Stimulated activated CD4-positive, alpha-beta T cell treated with anti-CD3 and anti-CD28 coated beads, Interleukin-4, amount 100 ng/mL, for 4 hours (primary cell): ENCODE results near the gene CLEC14A.

Experiments used
- DNase-seq, 2 experiments: peaks; one replicate each; pipeline ENCODE4 v3.0.0-alpha.2; 2020

CLEC14A gene

DNA sequence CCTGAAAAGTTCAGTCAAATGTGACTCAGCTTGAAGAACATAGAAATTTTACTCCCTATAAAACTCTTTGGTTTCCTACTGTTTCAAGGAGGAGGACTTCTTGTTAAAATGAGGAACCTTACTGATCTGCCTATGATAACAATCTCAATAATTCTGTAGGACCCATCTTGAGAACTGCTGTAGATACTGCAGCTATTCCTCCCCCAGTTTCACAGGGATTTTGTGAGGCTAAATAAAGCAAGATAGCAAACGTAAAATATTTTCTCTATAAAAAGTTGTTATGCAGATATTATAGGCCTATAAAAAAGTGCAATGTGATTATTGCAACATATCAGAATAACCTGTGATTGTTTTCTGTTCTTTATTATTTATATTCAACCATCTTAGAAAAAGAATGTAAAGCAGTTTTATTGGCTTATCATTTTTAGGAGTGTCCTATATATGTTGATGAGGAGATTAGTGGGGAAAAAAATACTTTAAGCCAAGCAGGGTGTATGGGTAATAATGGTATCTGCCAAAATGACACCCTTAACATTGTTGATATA, 12.1 kb downstream of the CLEC14A start:
- DNase-seq, result no peak

DNA sequence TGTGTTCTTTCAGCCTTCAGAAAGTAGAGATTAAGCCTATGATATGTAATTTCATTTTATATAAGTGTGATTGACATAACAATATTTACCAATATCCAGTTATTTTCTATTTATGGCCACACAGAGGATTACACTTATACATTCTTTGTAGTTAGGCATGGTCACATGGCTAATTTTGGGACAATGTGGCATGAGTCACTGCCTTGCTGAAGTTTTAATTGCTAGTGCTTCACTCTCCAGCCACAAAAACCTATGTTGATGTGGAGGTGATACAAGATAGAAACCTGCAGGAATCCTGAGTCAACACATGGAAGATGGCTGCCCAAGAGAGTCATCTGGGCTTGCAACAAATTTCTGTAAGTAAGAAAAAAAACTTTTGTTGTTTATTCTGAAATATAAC, 17.0 kb downstream of the CLEC14A start:
- no peak for DNase-seq

DNA sequence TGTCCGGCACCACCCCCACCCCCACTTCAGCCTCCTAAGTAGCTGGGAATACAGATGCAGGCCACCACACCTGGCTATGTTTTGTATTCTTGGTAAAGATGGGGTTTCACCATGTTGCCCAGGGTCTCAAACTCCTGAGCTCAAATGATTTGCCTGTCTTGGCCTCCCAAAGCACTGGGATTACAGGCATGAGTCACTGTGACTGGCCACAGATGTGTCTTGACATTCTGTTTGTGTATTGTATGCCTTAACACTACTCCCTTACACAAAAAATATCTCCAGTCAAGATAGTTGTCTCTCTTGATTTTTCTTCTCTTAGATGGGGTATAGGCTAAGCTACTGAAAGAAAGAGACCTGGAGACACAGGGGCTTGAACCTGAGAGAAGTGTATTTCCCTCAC, 17.6 kb downstream of the CLEC14A start:
- no peak for DNase-seq

DNA sequence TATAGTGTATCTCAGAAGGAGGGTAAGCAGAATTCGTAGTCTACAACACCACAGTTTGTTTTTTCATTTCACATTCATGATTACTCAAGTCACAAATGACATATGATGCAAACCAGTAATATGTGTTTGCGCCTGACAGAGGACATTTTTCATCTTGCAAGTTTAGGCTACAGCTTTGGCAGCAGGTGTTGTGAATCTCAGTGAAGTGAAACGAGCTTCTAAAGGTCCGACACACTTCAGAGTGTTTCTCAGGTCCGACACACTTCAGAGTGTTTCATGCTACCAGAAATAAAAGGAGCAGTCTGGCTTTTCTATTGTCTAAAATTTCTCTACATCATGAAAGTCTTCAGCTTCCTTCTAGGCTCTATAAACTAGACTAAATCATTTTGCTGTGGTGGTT, 22.7 kb downstream of the CLEC14A start:
- DNase-seq, result no peak

DNA sequence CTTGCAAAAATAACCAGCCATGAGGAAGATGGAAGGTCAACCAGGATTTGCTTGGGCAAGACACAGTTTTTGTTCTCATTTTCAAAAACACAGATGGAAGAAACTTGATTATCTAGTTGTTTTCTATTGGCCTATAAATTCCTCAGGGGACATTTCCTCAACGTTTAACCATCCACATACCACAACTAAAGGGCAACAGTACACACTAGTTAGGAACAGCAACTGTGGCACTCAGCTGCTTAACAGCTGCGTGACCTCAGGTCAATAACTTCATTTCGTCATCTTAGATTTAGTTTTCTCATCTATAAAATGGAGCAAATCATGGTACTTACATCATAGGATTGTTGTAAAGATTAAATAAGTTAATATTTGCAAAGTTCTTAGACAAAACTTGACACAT, 29.5 kb downstream of the CLEC14A start:
- no peak for DNase-seq

DNA sequence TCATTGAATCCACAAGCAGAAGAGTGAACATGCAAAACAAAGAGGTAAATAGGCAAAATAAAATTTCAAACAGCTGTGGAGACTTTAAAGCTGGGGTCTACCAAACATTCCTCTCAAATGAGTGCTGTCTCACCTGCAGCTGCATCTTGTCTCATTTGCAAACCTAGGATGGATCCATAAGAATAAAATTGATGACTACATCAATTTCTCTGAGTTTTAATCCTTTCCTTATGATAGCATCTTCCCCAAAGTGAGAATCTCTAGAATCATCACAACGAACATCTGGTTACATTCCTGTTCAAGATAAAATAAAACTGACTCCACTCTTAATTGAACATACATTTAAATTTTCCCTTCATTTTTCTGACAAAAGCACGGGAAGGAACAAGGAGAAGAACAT, 29.9 kb downstream of the CLEC14A start:
- no peak for DNase-seq

DNA sequence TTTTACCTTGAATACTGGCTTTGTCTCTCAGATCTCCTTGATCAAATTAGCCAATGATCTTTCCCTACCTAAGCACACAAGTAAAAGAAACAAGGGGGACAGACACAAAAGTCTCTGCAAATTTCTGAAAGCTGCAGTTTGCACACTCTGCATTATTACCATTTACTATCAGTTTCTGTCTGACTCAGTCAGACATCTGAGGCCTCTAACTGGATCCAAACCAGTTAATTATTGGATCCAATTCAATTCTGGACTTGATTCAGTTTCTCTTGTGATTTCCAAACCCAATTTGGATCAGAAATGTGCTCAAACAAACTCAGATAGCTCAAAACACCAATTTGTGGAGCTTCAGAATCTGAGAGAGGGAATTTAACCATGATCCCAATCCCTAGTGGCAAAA, 31.6 kb downstream of the CLEC14A start:
- DNase-seq, result no peak

DNA sequence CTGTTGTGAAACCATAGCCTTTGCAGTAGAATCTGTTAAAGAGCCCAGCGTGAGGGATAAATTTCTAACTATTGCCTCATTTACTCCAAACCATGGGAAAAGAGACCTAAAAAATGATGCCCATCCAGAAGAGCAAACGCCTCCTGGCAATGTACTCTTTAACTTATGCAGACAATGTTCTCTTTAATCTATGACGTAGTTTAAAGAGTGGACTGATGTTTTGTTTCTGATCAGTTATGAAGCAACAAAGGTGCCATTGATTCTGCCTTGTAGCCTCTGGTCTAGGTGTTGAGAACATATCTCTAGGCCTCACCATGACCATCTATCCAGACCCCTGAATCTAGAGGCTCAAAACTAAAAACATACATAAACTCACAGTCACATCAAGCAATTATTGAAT, 34.8 kb downstream of the CLEC14A start:
- no peak for DNase-seq

DNA sequence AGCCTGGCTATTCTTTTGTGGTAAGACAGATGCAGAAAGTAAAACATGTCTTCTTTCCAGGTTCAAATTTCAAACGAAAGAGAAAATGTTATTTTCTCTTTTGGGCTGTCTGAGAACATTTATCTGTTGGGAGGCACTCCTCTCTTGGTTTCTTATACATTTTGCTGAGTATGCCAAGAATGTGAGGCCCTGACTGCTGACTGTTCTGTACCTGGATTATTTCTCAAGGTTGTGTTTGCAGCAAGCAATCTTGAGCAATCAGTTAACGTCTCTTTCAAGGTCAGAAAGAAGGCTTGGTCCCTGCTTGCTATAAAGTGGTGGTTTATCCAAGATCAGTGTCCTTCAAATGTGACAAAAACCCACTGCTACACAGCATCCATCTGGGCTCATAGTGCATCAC, 38.3 kb downstream of the CLEC14A start:
- DNase-seq, result no peak

DNA sequence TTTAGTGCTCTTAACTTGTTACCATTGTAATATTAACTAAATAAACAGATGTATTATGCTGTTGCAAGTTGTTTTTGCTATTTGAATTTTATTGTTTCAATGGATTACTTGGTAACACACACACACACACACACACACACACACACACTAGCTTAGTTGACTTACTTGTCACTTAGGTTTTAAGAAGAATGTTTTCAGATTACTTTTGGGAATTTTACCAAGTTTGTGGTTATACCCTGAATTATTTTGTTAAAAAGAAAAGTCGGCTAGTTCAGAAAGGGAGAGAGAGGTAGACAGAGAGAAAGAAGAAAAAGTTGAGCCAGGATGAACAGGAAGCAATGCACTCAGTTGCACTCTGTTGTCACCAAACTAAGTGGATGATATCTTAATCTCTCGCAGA, 42.9 kb downstream of the CLEC14A start:
- no peak for DNase-seq

DNA sequence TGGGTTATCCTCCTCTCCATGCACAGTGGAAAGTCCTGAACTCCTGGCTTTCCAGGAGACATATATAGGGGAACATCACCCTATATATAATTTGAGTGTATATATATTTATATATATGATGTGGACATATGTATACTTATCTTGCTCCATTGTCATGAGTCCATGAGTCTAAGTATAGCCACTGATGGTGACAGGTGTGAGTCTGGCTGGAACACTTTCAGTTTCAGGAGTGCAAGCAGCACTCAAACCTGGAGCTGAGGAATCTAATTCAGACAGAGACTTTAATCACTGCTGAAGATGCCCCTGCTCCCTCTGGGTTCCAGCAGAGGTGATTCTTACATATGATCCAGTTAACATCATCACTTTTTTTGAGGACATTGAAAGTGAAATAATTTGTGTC, 43.8 kb downstream of the CLEC14A start:
- DNase-seq, result no peak

DNA sequence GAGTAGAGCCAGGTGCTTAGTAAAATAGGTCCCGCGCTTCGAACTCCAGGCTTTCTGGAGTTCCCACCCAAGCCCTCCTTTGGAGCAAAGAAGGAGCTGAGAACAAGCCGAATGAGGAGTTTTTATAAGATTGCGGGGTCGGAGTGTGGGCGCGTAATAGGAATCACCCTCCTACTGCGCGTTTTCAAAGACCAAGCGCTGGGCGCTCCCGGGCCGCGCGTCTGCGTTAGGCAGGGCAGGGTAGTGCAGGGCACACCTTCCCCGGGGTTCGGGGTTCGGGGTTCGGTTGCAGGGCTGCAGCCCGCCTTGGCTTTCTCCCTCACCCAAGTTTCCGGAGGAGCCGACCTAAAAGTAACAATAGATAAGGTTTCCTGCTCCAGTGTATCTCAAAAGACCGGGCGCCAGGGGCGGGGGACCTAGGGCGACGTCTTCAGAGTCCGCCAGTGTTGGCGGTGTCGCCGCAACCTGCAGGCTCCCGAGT, 44.6 kb downstream of the CLEC14A start:
- no peak for DNase-seq

DNA sequence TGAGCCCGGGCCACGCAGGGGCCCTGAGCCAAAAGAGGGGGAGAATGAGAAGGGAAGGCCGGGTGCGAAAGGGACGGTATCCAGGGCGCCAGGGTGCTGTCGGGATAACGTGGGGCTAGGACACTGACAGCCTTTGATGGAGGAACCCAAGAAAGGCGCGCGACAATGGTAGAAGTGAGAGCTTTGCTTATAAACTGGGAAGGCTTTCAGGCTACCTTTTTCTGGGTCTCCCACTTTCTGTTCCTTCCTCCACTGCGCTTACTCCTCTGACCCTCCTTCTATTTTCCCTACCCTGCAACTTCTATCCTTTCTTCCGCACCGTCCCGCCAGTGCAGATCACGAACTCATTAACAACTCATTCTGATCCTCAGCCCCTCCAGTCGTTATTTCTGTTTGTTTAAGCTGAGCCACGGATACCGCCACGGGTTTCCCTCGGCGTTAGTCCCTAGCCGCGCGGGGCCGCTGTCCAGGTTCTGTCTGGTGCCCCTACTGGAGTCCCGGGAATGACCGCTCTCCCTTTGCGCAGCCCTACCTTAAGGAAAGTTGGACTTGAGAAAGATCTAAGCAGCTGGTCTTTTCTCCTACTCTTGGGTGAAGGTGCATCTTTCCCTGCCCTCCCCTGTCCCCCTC, 45.2 kb downstream of the CLEC14A start:
- no peak for DNase-seq

DNA sequence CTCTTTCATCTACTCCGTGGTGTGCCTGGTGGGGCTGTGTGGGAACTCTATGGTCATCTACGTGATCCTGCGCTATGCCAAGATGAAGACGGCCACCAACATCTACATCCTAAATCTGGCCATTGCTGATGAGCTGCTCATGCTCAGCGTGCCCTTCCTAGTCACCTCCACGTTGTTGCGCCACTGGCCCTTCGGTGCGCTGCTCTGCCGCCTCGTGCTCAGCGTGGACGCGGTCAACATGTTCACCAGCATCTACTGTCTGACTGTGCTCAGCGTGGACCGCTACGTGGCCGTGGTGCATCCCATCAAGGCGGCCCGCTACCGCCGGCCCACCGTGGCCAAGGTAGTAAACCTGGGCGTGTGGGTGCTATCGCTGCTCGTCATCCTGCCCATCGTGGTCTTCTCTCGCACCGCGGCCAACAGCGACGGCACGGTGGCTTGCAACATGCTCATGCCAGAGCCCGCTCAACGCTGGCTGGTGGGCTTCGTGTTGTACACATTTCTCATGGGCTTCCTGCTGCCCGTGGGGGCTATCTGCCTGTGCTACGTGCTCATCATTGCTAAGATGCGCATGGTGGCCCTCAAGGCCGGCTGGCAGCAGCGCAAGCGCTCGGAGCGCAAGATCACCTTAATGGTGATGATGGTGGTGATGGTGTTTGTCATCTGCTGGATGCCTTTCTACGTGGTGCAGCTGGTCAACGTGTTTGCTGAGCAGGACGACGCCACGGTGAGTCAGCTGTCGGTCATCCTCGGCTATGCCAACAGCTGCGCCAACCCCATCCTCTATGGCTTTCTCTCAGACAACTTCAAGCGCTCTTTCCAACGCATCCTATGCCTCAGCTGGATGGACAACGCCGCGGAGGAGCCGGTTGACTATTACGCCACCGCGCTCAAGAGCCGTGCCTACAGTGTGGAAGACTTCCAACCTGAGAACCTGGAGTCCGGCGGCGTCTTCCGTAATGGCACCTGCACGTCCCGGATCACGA, 46.0 kb downstream of the CLEC14A start:
- DNase-seq, result no peak

DNA sequence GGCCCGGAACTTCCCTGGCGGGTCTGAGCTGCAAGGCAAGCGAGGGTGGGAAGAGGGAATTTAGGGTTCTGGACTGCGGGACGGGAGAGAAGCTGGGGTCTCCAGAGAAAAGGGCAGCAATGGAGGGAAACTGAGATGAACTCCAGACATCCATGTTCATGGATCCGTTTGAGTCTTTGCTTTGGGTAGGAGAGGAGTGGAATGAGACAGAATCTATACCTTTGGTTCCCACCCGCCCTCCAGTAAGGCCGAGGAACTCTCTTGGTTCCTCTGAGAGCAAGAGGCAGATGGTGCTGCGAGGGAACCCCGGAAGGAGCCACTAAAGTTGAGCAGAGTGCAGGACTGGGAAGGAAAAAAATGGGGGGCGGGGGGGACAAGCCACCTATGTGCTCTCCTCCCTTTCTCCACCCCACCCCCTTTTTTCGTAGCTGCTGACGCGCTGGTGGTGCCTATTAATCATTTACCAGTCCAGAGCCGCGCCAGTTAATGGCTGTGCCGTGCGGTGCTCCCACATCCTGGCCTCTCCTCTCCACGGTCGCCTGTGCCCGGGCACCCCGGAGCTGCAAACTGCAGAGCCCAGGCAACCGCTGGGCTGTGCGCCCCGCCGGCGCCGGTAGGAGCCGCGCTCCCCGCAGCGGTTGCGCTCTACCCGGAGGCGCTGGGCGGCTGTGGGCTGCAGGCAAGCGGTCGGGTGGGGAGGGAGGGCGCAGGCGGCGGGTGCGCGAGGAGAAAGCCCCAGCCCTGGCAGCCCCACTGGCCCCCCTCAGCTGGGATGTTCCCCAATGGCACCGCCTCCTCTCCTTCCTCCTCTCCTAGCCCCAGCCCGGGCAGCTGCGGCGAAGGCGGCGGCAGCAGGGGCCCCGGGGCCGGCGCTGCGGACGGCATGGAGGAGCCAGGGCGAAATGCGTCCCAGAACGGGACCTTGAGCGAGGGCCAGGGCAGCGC, 47.0 kb downstream of the CLEC14A start:
- DNase-seq, result no peak

DNA sequence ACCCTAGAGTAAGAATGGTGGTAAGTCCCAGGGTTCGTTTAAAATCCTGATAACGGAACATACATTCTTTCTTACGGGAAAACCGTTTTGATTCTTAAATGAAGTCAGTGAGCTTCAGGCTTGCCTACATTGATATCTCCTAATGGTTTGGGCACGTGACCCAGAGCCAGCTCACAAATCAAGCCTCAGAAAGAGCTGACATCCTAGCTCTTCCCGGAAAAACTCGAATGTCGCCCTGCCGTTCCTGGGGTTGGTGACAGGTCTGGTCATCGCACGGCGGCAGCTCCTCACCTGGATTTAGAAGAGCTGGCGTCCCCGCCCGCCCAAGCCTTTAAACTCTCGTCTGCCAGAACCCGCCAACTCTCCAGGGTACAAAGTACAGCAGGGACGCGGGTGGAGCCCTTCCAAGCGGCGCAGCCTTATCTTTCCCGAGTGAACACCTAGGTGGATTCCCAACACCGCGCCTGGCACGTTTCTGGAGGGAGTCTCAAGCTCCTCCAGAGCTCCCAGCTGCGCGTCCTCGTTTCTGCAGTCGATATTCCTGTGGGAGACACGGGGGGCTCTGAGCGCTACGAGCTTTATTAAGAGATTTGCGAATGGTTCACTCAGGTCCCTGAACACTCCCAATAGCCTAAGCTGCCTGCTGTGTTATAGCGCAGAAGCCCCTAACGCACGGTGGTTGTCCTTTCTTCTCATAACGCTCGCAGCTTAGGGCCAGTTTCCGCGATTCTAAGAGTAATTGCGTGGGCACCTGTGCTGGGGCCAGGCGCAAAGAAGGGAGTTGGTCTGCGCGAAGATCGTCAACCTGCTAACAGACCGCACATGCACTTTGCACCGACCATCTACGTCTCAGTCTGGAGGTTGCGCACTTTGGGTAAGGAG, 47.9 kb downstream of the CLEC14A start, which contains the start of gene SSTR1:
TSS of gene SSTR1 (plus strand) at position 169 of the 882 bp plus-strand sequence. CDS start 1,486 bp downstream, outside the sequence.
- DNase-seq, result no peak

DNA sequence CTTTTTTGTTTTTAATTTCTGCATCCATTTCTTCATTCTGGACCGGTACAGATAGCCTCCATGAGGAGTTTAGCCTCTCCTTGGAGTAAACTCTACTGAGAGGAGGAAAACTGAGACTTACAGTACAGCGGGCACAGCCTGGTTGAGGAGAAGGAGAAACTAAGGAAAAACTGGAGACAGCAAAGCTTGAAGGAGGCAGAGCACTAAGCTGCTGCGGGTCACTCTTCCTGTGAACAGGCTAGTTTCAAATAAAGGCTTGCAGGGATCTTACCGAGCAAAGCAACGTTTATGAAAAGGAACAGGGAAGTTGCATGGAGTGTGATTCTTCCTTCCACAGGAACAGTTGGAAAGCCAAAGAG, 48.5 kb downstream of the CLEC14A start:
- DNase-seq, result no peak

DNA sequence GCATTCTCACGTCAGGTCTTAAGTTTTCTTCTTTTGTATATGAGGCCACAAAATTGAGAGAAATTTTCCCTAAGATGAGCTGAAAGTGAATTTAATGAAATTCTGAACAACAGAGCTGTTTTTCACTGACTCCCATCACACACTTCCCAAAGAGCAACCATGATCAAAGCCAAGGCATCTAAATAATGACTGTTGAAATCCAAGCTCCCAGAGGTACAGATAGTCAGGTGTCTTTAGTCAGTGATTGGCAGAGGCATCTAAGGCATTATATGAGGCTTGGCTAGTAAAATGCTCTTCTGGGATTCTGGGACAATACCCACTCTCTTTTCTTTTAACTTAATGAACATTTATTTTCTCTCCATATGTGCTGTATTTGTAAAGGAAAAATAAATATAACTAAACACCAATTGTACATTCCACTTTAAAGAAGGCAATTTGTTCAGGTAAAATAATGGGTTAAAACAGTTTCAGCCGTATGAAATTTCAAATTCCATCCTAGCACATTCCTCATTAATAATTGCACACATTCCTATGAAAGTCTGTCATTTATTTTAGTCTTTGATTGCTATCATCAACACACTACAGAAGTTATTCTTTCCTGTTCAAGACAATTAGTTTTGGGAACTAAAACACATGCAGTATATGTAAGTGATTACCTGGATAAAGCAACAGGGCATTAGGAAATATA, 49.1 kb downstream of the CLEC14A start:
- no peak for DNase-seq

DNA sequence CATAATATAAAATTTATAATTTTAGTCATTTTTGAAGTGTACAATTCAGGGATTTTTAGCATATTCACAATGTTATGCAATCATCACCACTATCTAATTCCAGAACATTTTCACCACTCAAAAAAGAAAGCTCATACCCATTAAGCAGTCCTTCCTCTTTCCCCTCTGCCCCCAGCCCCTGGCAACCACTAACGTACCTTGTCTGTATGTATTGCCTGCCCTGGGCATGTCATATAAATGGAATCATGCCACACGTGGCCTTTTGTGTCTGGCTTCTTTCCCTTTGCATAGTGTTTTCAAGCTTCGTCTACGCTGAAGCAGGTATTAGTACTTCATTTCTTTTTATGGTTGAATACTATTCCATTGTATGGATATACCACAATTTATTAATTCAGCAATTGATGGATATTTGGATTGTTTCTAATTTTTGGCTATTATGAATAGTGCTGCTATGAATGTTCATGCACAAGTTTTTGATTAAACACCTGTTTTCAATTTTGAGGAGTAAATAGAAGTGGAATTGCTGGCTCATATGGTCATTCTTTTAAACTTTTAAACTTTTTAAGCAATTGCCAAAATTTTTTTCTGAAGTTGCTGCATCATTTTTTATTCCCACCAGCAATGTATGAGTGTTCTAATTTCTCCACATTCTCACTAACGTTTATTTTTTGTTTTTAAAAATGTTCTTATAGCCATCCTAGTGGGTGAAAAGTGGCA, 49.8 kb downstream of the CLEC14A start:
- DNase-seq, result no peak

DNA sequence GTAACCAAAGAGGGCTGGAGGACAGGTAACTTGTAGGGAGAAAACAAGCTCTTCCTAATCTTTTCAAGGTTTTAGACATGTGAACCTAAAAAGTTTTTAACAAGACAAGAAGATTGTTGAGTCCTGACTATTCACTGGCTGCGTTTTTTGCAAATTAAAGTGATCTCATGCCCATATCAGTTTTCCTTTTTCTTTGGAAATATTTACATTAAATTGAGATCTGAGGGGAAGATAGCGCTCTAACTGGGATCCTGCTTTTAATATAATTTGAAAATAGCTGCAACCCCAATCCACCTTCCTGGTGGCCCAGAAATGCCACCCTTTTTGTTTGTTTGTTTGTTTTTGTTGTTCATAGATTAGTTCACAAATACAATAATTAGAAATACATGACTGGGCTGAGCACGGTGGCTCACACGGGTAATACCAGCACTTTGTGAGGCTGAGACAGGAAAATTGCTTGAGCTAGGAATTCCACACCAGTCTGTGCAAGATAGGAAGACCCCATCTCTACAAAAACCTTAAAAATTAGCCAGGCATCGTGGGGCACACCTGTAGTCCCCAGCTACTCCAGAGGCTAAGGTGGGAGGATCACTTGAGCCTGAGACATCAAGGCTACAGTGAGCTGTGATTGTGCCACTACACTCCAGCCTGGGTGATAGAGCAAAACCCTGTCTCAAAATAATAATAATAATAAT, 50.6 kb downstream of the CLEC14A start:
- no peak for DNase-seq
